GM20000 (cell line): ENCODE measurements around the gene GFOD1.
"Not testable (repeated sequence)": the region's sequence is repeated elsewhere in the genome, so short reads cannot be mapped to it uniquely, and the experiment has no call there.

Experiments
- DNase-seq: peaks from one replicate; pipeline ENCODE4 v3.0.0; 2012; ENCODE audit warnings: low spot score
- CTCF ChIP-seq: IDR thresholded peaks from 2 replicates; pipeline ENCODE4 v1.5.1; 2012; ENCODE audit warnings: mild to moderate bottlenecking, control low read depth; ENCODE audit errors: extremely low read depth, missing control alignments

Gene GFOD1

GRCh38 chr6:13522656-13523055, 35.3 kb upstream of the GFOD1 start:
- no peak for DNase-seq
- no peak for TF ChIP-seq CTCF

- no peak for TF ChIP-seq CTCF
- DNase-seq = no peak
Measured at GRCh38 chr6:13519839-13520238, 32.4 kb upstream of the GFOD1 start.

DNA sequence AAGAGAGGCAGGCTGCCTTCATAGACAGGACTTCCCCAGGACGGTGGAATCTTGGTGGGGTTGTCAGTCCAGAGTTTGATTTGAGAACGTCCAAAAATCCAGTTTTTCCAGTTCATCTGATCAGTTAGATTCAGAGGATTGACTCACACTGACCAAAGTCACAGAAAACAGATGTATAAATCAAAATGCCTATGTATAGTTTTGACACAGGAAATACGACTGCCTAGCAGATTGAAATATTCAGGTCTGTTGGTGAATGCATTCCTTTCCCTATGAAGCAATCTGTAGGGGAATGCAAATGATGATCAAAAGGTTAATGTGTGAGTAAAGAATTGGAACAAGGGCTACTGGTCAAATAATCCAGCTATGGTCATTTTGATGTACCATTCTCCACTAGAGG, 29.7 kb upstream of the GFOD1 start:
- DNase-seq = no peak
- TF ChIP-seq CTCF = no peak

GRCh38 chr6:13515912-13516311, 28.5 kb upstream of the GFOD1 start:
- DNase-seq = no peak
- TF ChIP-seq CTCF = no peak

DNA sequence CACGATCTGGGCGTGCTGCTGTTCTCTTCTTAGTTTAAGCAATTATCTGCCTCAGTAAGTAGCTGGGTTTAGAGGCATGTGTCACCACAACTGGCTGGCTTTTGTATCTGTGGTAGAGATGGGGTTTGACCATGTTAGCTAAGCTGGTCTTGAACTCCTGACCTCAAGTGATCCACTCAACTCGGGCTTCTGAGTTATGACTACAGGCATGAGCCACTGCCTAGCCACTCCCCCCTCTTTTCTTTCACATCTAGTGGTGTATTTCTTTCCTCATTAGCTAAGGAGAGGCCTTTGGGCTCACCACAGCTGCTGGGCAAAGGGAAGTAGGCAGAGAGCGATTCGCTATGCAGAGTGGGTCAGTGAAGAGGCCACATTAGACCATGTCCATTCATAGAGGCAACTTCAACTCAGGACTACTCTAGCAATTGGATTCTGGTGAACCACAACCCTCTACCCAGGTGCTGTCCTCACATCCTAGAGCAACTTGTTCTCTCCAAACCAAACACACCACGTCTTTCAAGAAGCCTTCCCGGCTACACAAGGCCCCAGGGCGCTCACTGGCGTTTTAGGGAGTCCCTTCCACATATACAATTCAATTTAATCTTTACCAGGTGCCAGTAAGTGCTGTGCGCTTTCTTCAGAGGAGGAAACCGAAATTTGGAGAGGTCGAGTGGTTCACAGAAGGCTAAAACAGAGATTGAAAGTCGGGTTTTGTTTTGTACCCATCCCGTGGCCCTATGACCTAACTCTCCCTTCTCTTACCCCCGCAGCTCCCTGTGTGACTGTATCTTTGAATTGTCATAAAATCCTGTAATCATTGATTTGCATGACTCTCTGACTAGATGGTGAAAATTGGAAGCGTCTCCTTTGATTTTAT, 26.5 kb upstream of the GFOD1 start:
- DNase-seq = no peak
- TF ChIP-seq CTCF = no peak

GRCh38 chr6:13512900-13513299, 25.5 kb upstream of the GFOD1 start:
- TF ChIP-seq CTCF = no peak
- DNase-seq = no peak

GRCh38 chr6:13511913-13512717, 24.7 kb upstream of the GFOD1 start:
- TF ChIP-seq CTCF = no peak
- DNase-seq = no peak

GRCh38 chr6:13511141-13511571, 23.8 kb upstream of the GFOD1 start:
- not testable (repeated sequence) for DNase-seq

- not testable (repeated sequence) for DNase-seq
Measured at GRCh38 chr6:13510433-13510832, 23.0 kb upstream of the GFOD1 start.
